ENCODE results near the gene PRKG1.
"Not testable (repeated sequence)": the region's sequence is repeated elsewhere in the genome, so short reads cannot be mapped to it uniquely, and the experiment has no call there.

The PRKG1 gene

GRCh38 chr10:52032681-52033629, 958.7 kb downstream of the PRKG1 start:
- no peak for DNase-seq

- not testable (repeated sequence) for DNase-seq
Measured at GRCh38 chr10:52039002-52039793, 964.9 kb downstream of the PRKG1 start.

DNA sequence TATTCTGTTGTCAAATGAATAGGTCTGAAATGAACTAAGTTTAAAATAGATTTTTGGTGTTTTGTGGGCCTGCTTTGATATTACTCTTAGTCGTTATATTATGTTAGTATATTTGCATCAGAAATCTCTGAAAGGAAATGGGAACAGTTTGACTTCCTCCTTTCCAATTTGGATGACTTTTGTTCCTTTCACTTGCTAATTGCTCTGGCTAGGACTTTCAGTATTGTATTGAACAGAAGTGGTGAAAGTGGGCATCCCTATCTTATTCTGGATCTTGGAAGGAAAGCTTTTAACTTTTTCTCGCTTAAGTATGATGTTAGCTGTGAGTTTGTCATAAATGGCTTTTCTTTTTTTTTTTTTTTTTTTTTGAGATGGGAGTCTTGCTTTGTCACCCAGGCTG, 966.2 kb downstream of the PRKG1 start:
- no peak for DNase-seq

GRCh38 chr10:52043811-52044210, 969.5 kb downstream of the PRKG1 start:
- DNase-seq = no peak

GRCh38 chr10:52048051-52048450, 973.8 kb downstream of the PRKG1 start:
- no peak for DNase-seq

GRCh38 chr10:52050429-52051047, 976.3 kb downstream of the PRKG1 start:
- no peak for DNase-seq

GRCh38 chr10:52053497-52053896, 979.2 kb downstream of the PRKG1 start:
- DNase-seq = no peak

GRCh38 chr10:52056291-52056690, 982.0 kb downstream of the PRKG1 start:
- DNase-seq = no peak

- no peak for DNase-seq
Measured at GRCh38 chr10:52059089-52059488, 984.8 kb downstream of the PRKG1 start.

GRCh38 chr10:52063159-52063558, 988.9 kb downstream of the PRKG1 start:
- no peak for DNase-seq

- DNase-seq = no peak
Measured at GRCh38 chr10:52064084-52064845, 990.0 kb downstream of the PRKG1 start.

DNA sequence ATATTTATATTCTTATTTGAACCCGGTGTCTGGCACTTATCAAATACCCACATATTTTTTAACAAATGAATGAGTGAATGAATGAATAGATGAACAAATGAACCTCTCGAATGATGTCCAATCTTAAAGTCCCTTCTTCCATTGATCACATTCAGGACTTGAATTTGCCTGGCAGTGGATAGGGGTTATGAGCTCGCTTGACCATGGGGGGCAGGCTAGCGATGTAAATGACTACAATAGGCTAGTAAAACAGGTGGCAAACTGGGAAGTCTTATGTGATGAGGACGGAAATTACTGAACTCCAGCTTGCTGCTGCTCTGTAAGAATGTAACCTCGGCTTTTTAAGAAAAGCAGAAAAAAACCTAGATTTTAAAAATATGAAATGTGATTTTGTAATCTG, 992.1 kb downstream of the PRKG1 start:
- DNase-seq = no peak

DNA sequence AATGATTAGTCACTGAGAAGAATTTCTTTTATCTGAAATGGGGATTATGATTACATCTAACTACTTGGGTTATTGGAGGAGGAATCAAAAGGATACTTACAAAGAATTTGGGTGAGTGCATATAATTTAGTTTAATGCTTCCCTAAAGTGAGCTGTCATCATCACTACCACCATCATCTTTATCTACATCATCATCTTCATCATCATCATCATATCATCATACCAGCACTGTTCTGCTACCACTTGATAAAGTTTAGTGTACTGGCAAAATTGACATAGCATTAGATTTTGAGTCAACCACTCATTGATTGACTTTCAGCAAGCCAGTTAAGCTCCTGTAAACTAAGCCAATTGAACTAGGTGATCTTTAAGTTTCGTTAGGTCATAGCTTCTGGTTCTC, 994.2 kb downstream of the PRKG1 start:
- no peak for DNase-seq

DNA sequence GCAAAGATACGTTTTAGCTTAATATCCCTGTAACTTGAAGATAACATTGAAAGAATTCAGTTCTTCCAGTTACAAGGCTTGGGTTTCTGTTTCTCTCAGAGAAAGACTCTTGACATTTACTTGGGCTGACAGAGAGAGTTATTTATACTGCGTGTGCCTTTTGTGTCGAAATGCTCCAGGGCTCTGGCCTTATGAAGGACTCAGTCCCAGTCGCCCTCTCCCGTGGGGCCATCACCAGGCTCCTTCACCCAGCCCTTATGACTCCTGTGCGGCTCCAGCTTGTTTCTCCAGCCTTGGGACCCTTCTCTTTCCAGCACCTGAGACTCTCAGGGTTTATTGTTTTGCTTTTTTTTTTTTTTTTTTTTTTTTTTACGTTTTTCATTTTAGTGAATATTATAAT, 997.5 kb downstream of the PRKG1 start:
- no peak for DNase-seq

DNA sequence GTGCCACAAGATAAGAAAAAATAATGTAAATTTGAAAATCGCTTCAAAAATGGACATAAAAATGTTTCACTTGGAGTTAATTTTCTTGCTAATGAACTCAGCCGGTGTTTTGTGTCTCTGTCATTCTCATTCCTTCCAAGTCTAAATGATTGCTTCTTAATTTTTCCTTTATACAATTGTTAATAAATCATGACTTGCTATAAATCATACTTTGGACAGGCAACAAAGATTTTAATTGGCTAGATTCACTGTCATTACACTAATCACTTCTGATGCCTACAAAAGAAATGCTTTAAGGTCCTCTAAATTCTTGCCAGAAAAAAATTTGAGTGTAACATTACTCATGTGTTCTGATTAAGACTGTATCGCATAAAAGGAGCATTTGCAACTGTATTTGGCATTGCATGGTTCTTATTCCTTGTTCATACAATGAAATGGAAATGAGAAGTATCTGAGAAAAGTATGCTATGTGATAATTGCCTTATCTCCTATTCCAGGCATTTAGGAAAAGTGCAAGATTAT, 1000.3 kb downstream of the PRKG1 start:
- no peak for DNase-seq

DNA sequence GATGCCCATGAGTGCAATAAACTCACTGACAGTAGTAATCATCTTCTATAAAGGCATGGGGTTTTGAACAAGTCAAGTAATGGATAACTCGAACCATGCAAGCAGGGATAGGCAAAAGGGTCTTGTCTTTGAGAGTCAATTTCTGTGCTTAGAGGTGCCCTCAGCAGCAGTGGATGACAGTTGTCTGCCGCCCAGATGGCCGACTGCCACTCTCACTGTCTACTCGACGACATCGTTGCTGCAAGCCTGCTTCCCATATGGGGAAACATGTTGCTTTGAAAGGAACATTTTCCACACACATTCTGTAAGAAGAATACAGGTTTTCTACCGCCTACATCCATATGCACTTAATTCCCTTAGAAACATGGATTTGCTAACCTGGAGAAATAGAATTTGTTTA, 1003.5 kb downstream of the PRKG1 start:
- no peak for DNase-seq

GRCh38 chr10:52078397-52078937, 1004.2 kb downstream of the PRKG1 start:
- DNase-seq = no peak

DNA sequence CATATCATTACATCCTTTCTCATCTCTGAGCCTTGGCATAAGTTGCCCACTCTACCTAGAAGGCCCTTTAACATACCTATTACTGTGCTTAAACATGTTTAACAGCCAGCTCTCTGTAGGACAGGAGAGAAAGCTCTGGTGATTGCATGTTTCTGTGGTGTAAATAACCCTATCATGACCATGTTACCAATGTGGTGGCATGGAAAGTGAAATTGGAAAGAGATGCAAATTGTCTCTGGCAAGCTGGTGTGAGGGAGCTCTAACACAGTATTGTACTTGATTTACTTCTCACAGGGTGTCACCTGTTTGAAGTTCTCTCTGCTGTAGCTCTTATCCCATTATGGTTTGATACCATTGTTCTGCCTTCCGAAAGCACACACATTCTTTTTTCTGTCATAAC, 1008.0 kb downstream of the PRKG1 start:
- no peak for DNase-seq

DNA sequence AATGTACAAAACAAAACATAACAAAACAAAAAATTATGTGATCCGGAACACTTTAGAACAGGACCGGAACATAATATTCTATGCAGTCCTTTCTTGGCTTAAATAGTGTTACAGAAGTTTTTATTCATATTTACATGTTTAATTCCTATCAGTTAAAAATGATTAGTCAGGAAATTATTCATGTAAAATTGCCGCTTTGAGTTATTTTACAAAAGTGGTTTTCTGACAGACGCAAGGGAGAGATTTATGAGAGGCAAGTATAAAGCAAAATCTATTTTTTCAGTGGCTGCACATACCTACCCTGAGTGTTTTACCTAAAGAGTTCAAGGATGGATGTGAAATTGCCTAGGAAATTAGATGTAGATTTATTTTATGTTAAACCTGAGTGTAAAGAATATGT, 1009.1 kb downstream of the PRKG1 start:
- no peak for DNase-seq

DNA sequence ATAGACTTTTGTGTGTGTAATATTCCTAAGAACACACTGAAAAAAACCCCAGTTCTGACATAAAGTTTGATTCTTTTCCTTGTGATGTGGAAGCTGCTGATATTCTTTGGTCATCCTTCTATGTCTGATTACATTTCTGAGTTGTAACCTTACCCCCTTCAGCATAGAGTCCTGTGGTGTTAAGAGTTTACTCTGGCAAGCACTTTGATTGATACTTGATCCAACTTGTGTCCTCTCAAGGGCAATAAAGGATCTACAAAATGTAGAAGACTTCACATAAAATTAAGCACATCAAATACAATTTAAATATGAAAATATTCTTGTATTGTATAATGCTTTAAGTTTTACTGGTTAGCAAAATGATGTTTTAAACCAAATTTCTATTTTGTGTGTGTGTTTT, 1018.1 kb downstream of the PRKG1 start:
- no peak for DNase-seq

DNA sequence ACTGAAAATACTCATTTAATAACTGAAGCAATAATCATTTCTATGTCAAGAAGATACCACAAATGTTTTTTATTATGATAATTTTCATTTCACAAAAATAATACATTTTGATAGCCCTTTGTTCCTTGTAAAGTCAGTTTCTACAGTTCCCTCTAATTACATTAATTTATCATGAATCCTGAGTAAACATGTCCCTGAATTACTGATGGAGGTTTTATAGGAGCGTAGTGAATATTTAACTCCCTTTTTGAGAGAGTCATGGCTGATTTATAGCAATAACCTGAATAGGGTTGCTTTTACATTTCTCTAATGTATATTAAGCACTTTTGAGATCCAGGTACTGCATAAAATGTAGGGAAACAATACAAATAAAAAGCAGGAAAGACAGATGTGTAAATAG, 1023.8 kb downstream of the PRKG1 start:
- no peak for DNase-seq

- DNase-seq = no peak
Measured at GRCh38 chr10:52099026-52099600, 1024.8 kb downstream of the PRKG1 start.
